Hepatocyte (in vitro differentiated cells): ENCODE data around the gene HS6ST1.

Experiments used
- CTCF ChIP-seq: fragments of 200-600 bp; sonication (generic); IDR thresholded peaks from 2 replicates; pipeline ENCODE4 v1.5.1; 2016; ENCODE audit warnings: antibody characterized with exemption, mild to moderate bottlenecking; ENCODE audit not compliant: poor library complexity
- EZH2 ChIP-seq: fragments of 200-600 bp; sonication (generic); IDR thresholded peaks from 2 replicates; pipeline ENCODE4 v1.6.1; 2016; ENCODE audit warnings: antibody characterized with exemption, mild to moderate bottlenecking, borderline replicate concordance

GRCh38 chr2:128280901-128281321, 37.8 kb downstream of the HS6ST1 start:
- TF ChIP-seq CTCF (no peak), EZH2 (no peak)
